NCI-H1417 treated with DMSO at 0.1 percent for 48 hours (cell line): ENCODE data around the gene DSCAML1.
A peak's percentile ranks its signal among the peaks of the same experiment; 100 is the strongest.
"Not testable (repeated sequence)": the region's sequence is repeated elsewhere in the genome, so short reads cannot be mapped to it uniquely, and the experiment has no call there.

Experiments
- DNase-seq: peaks from one replicate; lab custom pipeline; 2025; lab: John Stamatoyannopoulos, UW

The DSCAML1 gene

DNA sequence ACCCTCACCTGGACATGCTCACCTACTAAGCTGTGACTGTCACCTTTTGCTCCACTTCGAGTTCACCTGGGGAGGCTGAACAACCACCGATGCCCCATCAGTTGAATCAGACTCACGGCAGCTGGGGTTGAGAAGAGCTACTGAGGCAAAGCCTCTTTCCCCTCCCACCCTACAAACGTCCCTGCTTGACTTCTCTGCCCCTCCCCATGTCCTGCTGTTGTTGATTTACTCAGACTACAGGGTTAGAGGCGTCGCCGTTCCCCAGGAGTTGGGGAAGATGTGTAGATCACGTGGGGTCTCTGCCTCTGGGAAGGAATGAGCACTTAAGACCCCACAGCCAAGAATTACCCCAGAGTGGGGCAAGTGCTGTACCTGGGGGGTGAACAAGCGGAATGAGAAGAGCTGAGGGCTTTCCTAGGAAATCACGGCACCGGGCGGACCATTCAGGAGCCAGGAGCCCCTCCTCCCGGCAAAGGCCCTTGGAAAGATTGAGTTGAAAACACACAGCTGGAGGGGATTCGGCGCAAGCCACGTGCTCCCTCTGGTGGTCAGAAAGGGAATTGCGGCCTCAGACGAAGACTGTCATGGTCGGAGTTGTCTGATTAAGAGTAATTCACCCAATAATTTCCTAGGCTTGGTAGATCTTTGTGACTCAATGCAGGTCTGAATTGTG, 20.5 kb upstream of the DSCAML1 start:
- DNase-seq = peak; percentile 59

DNA sequence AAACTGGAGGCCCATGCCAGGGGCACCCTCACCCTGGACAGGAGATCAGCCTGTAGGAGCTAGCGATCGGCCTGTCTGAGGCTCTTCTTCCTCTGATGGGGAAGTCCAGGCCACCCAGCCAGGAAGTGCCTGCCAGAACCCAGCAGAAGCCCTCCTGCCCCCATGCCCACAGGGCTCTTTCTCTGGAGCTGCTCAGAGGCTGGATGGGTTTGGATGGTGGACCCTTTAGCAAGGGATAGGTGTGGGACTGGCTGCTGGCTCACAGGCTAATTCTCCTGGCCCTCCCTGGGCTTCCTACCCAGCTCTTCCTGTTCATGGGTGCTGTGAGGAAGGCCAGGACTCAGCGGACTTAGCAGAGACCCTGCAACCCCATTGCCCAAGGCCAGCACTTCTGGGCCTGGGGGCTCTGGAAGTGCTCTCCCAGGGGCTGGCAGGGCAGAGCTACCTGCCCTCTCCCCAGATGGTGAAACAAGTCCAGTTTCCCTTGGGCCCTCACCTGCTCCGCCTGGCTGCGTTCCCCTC, 19.9 kb upstream of the DSCAML1 start:
- DNase-seq = no peak

DNA sequence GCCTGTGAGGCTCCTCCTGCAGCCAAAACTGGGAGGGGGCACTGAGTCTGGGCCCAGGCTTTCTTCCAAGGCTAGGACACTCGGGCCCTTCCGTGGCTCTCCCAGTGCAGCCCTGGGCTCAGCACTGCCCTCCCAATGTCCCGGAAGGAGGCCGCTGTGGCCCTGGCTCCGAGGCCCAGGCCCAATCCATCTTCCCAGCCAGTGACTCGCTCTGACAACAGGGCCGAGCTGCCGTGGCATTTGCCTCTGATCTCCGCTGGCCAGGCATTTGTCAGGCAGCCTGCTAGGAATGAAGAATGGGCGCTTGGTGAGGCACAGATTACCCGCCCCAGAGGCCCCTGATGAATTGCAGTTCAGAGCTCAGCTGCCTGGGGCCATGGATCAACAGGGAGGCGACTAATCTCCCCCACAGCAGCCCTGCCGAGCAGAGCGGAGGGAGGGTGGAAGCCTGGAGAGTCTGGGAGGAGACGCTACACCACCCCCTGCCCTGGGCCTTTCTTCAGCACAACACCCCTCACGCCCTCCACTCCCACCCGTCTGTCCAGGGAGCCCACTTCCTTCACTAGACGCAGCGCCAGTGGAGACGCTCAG, 19.2 kb upstream of the DSCAML1 start:
- DNase-seq = no peak

DNA sequence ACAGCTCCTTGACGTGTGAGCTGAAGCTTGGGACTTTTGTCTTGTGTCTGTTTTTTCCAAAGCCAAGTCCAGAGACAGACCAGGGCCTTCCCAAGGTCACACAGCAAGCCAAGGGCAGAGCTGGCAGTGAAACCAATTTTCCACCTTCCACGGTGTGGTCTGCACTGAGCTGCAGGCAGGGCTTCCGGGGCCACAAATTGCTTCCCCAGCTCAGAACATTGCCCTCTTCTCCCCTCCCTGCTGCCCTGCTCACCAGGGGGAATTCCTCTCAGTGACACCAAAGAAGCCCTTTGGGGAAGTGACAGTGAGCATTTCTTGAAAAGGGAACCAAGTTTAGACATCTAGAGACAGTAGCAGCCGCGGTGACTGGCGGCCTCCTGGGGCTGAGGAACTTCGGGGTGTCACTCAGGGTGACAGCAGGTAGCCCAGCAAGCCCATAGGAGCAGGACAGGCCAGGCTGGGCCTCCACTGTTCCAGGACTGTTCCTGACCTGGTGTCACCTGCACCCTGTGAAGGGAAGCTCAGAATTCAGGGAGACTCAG, 18.3 kb upstream of the DSCAML1 start:
- no peak for DNase-seq

DNA sequence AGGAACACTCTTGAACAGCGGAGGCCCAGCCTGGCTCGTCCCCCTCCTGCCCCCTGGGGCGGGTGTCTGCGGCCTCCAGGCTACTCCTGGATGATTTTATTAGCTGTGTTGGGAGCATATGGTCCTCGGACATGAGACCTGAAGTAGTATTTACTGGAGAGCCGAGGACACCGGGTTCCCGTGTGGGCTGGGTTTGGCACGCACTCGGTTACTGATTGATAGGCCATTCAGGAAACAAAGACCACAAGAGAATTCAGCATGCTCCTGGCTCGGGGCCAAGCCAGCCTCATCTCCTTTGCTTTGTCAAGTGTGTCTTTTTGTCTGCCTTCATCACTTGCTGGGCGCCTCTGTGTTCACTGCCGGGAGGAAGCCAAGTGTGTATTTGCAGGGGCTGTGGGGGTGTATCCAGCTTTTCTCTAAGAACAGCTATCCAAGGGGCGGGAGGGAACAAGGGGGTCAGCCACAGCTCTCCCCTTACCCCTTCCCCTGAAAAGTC, 17.8 kb upstream of the DSCAML1 start:
- DNase-seq = peak; percentile 70

DNA sequence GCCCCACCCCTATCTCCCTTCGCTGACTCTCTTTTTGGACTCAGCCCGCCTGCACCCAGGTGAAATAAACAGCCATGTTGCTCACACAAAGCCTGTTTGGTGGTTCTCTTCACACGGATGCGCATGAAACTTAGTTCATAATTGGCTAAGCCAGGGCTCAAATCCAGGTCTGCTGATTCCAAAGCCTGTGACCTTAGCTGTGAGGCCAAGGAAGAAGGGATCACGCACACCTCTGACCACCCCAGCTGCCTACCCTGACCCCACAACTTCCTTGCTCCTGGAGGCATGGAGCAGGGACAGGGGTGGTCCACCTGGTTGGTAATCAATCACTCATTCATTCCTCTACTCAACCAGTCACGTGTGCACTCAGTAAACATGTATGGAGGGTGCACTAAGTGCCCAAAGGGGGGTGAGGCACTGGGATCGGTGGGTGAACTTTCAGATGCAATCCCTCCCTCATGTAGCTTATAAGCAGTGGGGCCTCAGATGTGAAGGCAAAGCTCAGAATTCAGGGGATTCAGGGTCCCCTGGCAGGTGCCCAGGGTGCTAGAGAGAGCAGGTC, 17.3 kb upstream of the DSCAML1 start:
- no peak for DNase-seq

DNA sequence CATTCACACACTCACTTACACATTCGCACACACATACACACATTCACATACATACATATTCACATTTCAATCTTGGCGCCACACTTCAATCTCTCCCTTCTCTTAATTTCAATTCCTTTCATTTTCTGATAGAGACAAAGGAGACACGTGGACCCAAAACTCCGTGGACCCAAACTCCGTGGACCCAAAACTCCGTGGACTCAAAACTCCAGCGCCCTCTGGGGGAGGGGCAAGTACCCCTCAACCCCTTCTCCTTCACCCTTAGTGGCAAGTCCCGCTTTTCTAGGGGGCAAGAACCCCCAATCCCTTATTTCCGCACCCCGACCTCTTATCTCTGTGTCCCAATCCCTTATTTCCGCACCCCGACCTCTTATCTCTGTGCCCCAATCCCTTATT, 13.0 kb upstream of the DSCAML1 start:
- not testable (repeated sequence) for DNase-seq

DNA sequence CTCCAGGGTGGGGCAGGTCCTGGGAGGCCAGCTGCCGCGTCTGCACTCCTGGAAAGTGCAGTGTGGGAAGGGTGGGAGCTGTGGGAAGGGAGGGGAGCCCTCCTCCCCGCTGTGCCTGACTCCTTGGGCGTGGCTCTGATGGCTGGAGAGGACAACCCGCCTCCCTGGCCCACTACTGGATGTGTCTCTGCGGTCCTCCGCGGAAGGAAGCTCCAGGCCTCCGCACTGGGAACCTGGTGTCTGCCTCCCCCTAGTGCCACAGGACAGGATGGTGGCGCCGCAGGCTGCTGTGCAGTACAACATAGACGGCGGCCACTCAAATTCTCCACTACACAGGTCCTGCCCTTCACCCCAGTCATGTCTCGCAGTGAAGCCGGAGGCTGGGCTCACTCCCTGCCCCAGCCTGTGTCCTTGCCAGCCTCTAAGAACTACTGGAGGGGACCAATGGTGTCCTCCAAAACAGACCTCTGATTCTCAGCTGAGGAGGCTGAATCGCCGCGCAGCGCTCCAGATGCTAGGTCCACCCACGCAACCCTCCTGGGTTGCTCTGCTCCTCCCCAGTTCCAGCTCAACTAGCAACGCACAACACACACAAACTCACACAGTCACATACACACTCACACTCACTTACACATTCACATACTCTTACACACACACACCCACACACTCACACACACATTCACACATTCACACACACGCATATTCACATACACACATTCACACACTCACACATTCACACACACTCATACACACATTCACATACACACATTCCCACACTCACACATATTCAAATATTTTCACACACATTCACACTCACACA, 12.4 kb upstream of the DSCAML1 start:
- DNase-seq = no peak

DNA sequence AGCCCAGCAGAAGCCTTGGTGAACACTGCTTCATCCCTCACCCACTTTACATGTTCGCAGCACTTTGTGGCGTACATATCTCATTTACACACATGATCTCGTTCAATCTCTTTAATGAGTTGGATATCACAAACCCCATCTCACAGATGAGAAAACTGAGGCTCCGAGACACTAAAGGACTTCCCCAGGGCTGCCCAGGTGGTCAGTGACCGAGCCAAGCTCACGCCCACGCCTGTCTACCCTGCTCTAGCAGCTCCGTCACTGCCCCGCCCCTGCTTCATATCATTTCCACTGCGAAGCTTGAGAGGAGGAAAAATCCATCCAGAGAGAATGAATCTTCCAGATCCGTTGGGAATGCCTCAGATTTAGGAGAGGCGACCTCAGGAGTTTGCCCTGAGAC, 11.8 kb upstream of the DSCAML1 start:
- DNase-seq = no peak

DNA sequence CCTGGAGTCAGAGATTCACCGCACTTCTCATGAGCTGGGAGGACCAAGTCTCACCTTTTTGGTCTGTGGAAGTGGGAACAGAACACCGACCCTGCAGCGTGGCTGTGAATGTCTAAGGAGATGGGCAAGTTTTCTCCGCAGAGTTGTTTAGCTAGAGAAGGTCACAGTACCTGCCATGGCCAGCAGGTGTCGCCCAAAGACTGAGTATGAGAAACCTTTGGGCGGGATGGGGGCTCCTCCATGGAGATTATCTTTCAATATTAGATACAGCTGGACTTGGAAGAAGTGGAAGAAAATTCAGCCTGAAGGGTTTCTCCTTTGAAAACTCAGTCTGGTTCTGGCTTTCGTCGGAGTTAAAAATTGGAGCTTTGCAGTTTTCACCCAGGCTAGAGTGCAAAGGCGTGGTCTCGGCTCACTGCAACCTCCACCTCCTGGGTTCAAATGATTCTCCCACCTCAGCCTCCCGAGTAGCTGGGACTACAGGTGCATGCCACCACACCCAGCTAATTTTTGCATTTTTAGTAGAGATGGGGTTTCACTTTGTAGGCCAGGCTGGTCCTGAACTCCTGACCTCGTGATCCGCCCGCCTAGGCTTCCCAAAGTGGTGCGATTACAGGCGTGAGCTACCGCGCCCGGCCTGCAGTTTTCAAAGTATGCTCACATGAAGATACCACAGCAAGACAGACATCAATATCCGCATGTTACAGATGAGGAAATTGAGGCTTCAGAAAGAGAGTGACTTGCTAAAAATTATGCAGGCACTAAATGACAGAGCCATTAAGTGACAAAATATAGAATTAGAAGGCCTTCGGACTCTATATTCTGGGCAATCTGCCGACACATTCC, 10.7 kb upstream of the DSCAML1 start:
- DNase-seq = peak; percentile 31

DNA sequence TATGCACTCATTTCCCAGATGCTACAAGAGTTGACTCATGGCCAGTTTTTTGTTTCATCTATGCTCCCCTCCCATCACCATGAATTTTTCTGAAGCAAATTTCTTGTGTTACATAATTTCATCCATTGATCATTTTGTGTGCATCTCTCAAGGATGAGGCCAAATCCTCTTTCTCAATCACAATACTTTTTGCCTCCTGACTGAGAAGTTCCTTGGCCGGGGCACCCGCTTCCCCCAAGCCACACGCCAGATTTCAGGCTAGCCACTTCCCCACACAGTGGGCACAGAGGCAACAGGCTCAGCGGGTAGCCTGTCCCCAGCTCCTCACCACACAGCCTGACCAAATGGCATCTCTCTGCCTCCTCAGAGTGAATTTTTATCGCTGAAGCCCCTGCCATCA, 9.8 kb upstream of the DSCAML1 start:
- DNase-seq = no peak

DNA sequence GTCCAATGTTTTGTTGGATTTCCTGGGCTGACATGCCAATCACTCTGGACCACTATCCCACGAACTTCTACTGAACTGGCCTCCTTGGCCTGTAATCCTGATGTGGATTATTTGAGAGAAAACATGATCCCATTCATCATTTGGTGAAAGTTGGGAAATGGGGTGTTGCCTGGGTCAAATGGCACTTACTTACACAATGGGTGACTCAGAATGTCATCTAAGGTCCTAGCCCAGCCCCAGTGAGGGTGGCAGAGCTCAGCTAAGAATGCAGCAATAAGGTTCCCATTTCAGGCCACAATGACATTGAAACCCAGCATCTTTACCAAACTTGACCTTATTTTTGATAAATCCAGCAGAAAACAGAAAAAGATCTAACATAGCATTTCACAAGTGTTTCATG, 8.0 kb upstream of the DSCAML1 start:
- no peak for DNase-seq

DNA sequence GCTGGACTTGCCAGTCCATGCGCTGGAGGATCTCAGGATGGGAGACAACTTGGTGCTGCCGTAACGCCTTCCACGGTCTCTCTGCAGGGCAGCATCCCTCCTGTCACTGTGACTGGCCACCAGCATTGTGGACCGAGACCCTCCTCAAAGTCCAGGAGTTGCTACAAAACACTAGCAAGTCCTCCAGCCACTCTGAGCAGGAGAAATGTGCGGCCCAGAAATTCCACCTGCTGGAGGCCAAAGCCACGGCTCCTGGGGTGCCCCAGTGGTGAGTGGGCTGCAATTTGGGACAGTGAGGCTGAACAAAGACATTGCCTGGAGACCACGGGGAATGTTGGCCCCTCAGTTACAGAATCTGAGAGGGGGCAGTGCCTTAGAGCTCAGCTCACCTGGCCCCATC, 6.9 kb upstream of the DSCAML1 start:
- DNase-seq = no peak

DNA sequence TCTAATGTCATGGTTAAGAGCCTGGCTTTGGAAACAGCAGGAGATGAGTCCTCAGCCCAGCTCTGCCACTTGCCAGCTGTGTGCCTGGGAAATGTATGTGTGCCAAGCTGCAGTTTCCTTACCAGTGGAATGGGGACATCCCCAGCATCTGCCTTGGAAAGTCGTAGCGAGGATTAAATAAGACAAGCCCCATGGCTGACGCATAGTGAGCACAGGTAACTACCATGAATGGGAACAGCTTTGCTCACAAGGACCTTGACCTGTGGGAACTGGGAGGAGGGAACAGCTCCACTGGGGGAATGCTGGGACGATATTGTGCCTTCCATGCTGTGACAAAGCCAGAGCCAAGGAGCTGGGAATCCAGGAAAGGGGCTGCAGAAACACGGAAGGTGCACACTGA, 2.6 kb upstream of the DSCAML1 start:
- DNase-seq = no peak

DNA sequence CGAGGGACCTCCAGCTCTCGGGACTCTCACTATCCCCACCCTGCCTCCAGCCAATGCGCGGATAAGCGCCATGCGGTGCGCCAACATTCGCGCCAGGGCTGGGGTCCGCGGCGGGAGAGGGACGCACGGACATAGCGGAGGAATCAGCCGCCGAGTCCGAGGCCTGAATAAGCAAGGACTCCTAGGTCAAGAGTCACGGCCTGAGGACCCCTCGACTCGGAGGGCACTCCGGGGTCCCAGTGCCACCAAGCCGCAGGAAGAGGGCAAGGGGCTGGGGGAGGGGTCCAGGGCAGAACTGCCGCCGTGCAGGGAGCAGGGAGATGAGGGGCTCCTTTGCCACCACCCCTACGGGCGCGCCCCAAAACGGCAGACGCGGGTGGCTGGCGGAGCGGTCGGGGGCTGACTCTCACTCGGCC, 552 bp downstream of the DSCAML1 start:
- DNase-seq = no peak

DNA sequence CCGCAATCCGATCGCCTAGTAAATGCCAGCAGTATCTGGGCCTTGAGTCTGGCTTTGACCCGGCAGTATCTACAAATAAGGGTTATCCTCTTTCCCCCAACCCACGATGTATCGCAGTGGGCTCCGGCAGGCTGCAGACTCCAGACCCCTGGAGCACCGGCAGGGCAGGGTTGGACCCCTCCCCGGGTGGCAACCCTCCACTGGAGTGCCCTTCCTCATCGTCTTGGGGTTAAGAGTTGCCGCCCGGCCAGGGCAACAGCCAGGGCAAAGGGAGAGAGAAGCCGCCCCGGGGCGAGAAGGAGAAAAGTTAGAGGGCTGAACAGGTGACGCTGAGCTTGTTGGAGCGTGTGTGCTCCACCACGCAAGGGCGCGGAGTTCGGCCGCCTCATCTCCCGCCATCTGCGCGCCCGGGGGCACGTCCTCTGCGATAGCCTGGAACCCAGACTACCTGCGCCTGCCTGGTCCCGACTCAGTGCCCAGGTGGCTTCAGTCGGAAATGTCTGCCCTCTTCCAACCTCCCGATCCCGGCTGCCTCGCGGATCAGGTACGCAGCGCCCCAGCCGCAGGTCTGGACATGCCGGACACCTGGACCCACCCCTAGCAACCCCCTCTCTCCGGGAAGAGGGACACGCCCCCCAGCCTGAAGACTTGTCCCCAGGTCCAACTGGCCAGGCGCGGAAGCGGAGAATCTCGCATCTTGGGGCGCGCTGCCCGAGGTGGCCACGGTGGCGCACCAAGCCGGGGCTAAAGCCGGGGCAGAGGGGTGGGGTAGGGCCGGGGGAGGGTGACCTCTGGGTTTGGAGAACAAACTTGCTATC, 1.2 kb downstream of the DSCAML1 start:
- no peak for DNase-seq

DNA sequence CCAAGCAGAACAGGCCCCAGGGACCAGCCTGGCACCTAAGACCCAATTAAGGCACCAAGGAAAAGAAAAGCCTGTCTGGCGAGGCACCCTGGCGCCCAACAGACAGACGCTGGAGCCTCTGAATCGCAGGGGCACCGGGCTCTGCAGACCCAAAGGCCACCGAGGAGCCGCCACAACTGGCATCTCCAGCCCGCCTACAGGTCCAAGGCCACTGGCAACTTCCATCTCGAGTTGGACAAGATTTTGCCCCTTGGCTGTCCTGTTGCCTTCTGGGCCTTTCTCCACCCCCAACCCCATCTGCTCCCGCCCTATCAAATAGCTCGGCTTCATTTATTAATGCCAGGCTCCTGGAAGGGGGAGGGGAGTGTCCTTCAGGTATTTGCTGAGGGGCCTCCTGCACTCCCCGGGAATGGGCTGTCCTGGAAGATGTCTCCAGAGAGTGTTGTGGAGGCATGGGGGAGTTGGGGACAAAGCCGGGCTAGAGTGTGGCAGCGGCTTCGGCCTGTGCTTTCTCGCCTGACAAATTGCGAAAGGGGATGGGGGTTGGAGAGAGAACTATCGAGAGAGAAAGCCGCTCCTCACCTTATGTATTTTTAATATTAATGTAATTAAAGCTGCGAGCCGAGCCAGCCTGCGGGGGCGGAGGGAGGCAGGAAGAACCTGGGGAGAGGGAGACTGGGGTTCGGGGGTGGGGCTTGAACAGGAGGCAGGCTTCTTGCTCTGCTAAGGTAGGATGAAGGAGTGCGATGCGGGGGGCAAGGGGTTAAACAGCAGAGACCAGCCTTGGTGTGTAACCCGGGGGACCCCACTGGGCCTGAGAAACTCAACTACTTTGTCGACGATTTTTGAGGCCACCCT, 2.0 kb downstream of the DSCAML1 start:
- no peak for DNase-seq

DNA sequence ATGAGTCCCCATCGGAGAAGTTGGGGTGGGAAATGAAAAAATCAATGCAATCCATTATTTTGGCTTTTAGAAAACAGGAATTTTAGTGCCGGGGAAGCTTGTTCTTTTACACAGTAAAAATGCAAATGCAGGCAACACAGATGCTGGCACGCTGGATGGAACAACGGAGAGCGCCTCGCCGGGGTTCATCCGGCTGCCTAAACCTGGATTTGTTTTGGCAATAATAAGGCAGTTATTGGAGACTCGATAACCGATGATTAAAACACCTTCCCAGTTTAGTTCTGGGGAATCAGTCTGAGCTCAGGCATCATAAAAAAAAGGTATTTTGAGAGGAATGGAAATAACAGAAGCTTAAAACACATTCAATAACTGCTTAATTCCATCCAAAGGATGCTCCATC, 2.9 kb downstream of the DSCAML1 start:
- DNase-seq = no peak

DNA sequence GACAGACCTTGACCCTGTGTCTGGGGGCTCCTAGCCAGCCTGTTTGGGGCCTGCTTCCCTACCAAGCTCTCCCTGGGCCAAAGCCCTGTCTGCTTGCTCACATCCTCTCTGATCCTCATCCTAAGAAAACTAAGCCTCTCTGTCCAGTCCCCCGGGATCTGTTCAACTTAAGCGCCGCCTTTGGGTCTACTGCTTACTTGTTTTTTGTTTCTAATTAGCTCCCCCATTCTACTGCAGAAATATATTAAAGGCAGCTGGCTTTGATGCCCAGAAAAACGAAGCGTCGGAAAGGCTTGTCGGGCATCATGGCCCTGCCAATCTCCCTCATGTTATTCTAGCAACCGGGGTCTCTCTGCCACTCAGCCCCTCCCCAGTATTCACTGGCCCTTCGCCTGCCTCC, 3.4 kb downstream of the DSCAML1 start:
- no peak for DNase-seq

DNA sequence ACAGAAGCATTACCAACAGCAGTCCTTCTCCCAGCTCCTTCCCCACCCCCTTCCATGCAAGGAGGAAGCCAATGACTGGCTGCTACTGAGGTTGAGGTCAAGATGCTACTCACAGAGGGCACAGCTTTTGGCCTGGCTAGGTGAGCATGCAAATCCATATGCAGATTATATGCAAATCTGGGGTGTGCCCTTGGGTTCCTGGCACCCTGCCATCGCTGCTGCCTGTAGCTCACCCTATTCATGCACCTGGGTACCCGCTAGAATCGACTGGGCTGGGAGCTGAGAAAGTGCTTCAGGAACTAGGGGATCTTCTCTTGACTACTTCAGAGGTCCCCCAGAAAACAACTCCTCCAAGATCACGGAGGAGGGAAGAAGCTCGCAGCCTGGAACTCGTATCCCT, 4.0 kb downstream of the DSCAML1 start:
- no peak for DNase-seq
